Measurements from ENCODE around the gene ADSS1. TPM values are rescaled to one million over a fixed set of nuclear protein-coding genes. Genes with fewer than 3 reads are reported as not detected.

The ADSS1 gene
- total RNA-seq, 1 donor from 2014 or later, result 5.1 TPM

DNA sequence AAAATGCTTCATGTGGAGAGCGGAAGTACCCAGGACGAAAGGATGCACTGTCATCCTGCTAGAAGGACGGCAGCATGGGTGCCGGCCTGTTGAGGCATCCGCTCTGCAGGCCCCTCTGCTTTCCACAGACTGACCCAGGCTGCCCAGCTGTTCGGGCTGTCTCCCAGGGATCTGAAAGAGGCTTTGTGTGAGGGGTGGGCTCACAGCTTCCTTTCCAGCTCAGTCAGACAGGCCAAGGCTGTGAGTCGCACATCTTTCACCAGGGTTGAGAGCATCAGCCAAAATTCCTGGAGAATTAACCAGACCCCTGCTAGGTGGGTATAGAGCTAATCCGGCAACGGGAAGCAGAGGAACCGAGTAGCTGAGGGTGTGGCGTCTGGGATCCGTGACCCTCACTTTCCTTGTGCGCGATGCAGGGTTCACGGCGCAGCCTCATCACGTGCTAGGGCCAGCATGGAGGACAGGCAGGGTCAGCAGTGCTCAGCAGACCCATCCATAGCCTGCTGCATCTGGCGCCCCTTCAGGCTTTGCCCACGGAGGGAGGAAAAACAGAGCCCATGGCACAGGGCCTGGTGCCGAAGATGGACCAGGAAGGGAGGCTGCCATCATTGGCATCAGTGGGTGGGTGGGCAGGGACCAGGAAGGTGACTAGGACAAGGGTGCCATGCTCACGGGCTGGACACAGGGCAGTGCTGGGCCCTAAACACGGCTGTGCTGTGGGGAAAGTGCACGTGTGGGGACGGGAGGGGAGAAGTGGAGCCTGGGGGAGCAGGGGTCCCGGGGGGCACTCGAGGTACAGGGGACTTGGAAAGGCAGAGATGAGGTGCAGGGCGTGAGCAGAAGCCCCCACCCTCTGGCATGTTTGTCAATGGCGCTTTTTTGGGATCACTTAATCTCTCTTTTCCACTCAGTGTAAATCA, 19.7 kb downstream of the ADSS1 start:
- Histone ChIP-seq H3K4me1 (no peaks in the 10 kb centered on the region), H3K27me3 (ENCODE audit: low read depth) (no peaks in the 10 kb centered on the region), H3K4me3 (no peak overlapping the region), H3K9me3 (no peaks in the 10 kb centered on the region), H3K36me3 (no peaks in the 10 kb centered on the region), H3K27ac (no peak overlapping the region)
- DNase-seq (no peak), ATAC-seq (no peak)
- TF ChIP-seq CTCF (IDR thresholded peaks at IDR 0.05), result no peak
- intact Hi-C loops (cut with DNase I), result no loop called here

DNA sequence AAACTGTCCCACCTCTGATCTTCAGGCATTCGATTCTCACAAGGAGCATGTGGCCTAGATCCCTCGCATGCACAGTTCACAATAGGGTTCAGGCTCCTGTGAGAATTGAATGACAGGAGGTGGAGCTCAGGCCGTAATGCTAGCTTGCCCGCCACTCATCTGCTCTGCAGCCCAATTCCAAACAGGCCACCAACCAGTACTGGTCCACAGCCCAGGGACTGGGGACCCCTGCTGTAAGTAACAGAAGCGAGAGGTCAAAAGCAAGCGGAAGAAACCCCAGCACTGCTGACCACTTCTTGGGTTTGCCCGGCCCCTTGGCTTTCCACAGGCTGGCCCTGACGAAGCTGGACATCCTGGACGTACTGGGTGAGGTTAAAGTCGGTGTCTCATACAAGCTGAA, 20.5 kb downstream of the ADSS1 start:
- Histone ChIP-seq H3K27me3 (ENCODE audit: low read depth) (no peaks in the 10 kb centered on the region), H3K4me3 (no peak overlapping the region), H3K36me3 (no peaks in the 10 kb centered on the region), H3K9me3 (no peaks in the 10 kb centered on the region), H3K27ac (no peak overlapping the region), H3K4me1 (no peaks in the 10 kb centered on the region)
- no peak for DNase-seq
- no peak for TF ChIP-seq CTCF (IDR thresholded peaks at IDR 0.05)
- intact Hi-C loops (cut with DNase I), result no loop called here
- ATAC-seq, result no peak

DNA sequence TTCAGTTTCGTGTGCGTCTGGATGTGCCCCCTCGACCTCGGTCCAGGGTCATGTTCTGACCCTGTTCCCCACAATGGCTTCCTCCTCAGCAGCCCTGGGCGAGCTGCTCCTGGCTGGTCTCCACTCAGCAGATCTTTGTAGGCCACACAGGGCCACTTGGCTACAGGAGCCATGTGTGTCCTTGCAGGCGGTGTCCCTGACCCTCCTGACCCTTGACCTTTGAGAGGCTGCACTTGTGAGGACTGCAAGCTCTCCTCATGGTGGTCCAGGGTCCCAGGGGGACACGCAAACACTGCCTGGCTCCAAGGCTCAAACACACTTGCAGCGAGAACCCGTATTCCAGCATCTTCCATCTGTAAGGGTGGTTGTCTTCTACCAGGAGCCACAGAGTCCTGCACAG, 21.4 kb downstream of the ADSS1 start:
- Histone ChIP-seq H3K27ac (no peak overlapping the region), H3K36me3 (no peaks in the 10 kb centered on the region), H3K4me3 (no peak overlapping the region), H3K4me1 (no peaks in the 10 kb centered on the region), H3K27me3 (ENCODE audit: low read depth) (no peaks in the 10 kb centered on the region), H3K9me3 (no peaks in the 10 kb centered on the region)
- intact Hi-C loops (cut with DNase I), result no loop called here
- no peak for ATAC-seq
- TF ChIP-seq CTCF (IDR thresholded peaks at IDR 0.05), result no peak
- no peak for DNase-seq

DNA sequence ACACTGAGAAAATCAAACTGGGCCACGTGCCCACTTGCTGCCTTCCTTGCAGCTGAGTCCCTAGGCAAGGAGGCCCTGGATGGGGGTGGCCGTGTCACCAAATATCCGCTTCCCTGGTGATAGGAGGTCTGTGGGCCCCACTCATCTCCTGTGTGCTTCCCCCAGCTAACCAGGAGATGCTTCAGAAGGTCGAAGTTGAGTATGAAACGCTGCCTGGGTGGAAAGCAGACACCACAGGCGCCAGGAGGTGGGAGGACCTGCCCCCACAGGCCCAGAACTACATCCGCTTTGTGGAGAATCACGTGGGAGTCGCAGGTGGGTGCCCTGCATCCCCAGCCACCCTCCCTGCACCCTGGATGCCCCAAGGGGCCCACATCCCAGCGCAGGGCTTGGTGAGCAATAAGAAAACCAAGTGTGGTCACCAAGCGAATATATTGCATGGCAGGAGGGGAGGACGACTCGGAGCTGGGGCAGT, 22.1 kb downstream of the ADSS1 start:
- no peak for TF ChIP-seq CTCF (IDR thresholded peaks at IDR 0.05)
- no peaks in the 10 kb centered on the region for H3K9me3 ChIP-seq
- no peaks in the 10 kb centered on the region for H3K4me1 ChIP-seq
- intact Hi-C loops (cut with DNase I), result no loop called here
- H3K4me3 ChIP-seq, result no peak overlapping the region
- H3K27ac ChIP-seq, result peak overlapping the region; percentile 39
- H3K36me3 ChIP-seq, result no peaks in the 10 kb centered on the region
- ATAC-seq (no peak), DNase-seq (no peak)
- no peaks in the 10 kb centered on the region for H3K27me3 ChIP-seq (ENCODE audit: low read depth)

- no peak for TF ChIP-seq CTCF (IDR thresholded peaks at IDR 0.05)
- no peak overlapping the region for H3K4me3 ChIP-seq
- peaks cover 2% of the 10 kb centered on the region for H3K4me1 ChIP-seq
- H3K27me3 ChIP-seq (ENCODE audit: low read depth), result no peaks in the 10 kb centered on the region
- no peaks in the 10 kb centered on the region for H3K36me3 ChIP-seq
- H3K9me3 ChIP-seq, result no peaks in the 10 kb centered on the region
- peak overlapping the region; percentile 42 for H3K27ac ChIP-seq
- intact Hi-C loops (cut with DNase I), result no loop called here
- no peak for ATAC-seq
- no peak for DNase-seq
These were observed 23.0 kb downstream of the ADSS1 start for GRCh38 chr14:104746934-104747481.

Measured in lower lobe of right lung (tissue), 2 donors.